ENCODE data around the gene HADH. TPM values are rescaled to one million over a fixed set of nuclear protein-coding genes. Genes with fewer than 3 reads are reported as not detected.

HADH gene
- total and polyA plus RNA-seq, 4 donors: 27.5 to 140 (median 94.3) TPM

- WGBS: 95% methylated on average over 10 of the region's 10 CpGs
- Histone ChIP-seq H3K9me3 (ENCODE audit: control insufficient read depth in 4 of 4, low read length in 3 of 4) (no peaks in the 10 kb centered on the region), H3K4me1 (ENCODE audit: control insufficient read depth in 4 of 4, insufficient read depth in 4 of 4, low read length in 3 of 4) (no peaks in the 10 kb centered on the region), H3K9ac (ENCODE audit: low read depth in 1 of 2, low read length in 2 of 2) (no peak overlapping the region), H3K36me3 (ENCODE audit: control insufficient read depth in 4 of 4, insufficient read depth in 3 of 4, low read depth in 1 of 4, low read length in 3 of 4) (peaks cover 0 to 1% (median 0%) of the 10 kb centered on the region in 4 donors), H3K27ac (ENCODE audit: low read depth in 1 of 2, low read length in 2 of 2) (no peak overlapping the region), H3K27me3 (ENCODE audit: control insufficient read depth in 4 of 4, insufficient read depth in 4 of 4, low read length in 3 of 4) (no peaks in the 10 kb centered on the region), H3K4me3 (ENCODE audit: low read depth in 1 of 3, low read length in 3 of 3) (no peak overlapping the region)
- no peak for TF ChIP-seq ZBTB33 (IDR thresholded peaks at IDR 0.05)
- no peak for TF ChIP-seq TAF1 (conservative IDR thresholded peaks at IDR 0.05)
- no peak for TF ChIP-seq HNF4A (conservative IDR thresholded peaks at IDR 0.05)
- TF ChIP-seq MAX (IDR thresholded peaks at IDR 0.05): no peak
- no peak for TF ChIP-seq NR2F2 (IDR thresholded peaks at IDR 0.05)
- no peak for TF ChIP-seq EGR1 (IDR thresholded peaks at IDR 0.05; ENCODE audit: low read depth in 2 of 2)
- TF ChIP-seq FOXA2 (IDR thresholded peaks at IDR 0.05): no peak
- no peak for TF ChIP-seq HNF4G (IDR thresholded peaks at IDR 0.05)
- TF ChIP-seq ATF3 (IDR thresholded peaks at IDR 0.05): no peak
- TF ChIP-seq GABPA (IDR thresholded peaks at IDR 0.05 in 1 of 2, conservative IDR thresholded peaks at IDR 0.05 in 1 of 2): no peak
- DNase-seq (ENCODE audit: low spot score): no peak
Measured at GRCh38 chr4:108051343-108051742, 61.7 kb downstream of the HADH start.

- Histone ChIP-seq H3K27me3 (ENCODE audit: control insufficient read depth in 4 of 4, insufficient read depth in 4 of 4, low read length in 3 of 4) (no peaks in the 10 kb centered on the region), H3K9ac (ENCODE audit: low read depth in 1 of 2, low read length in 2 of 2) (no peak overlapping the region), H3K9me3 (ENCODE audit: control insufficient read depth in 4 of 4, low read length in 3 of 4) (no peaks in the 10 kb centered on the region), H3K4me3 (ENCODE audit: low read depth in 1 of 3, low read length in 3 of 3) (no peak overlapping the region), H3K27ac (ENCODE audit: low read depth in 1 of 2, low read length in 2 of 2) (no peak overlapping the region), H3K36me3 (ENCODE audit: control insufficient read depth in 4 of 4, insufficient read depth in 3 of 4, low read depth in 1 of 4, low read length in 3 of 4) (peaks cover 0 to 1% (median 0%) of the 10 kb centered on the region in 4 donors), H3K4me1 (ENCODE audit: control insufficient read depth in 4 of 4, insufficient read depth in 4 of 4, low read length in 3 of 4) (no peaks in the 10 kb centered on the region)
- DNase-seq (ENCODE audit: low spot score): no peak
- TF ChIP-seq YY1 (IDR thresholded peaks at IDR 0.05): no peak
- no peak for TF ChIP-seq HNF4A (conservative IDR thresholded peaks at IDR 0.05)
- no peak for TF ChIP-seq GABPA (IDR thresholded peaks at IDR 0.05 in 1 of 2, conservative IDR thresholded peaks at IDR 0.05 in 1 of 2)
- TF ChIP-seq TAF1 (conservative IDR thresholded peaks at IDR 0.05): no peak
- TF ChIP-seq REST (IDR thresholded peaks at IDR 0.05): no peak
- TF ChIP-seq SP1 (IDR thresholded peaks at IDR 0.05): no peak
- TF ChIP-seq FOXA2 (IDR thresholded peaks at IDR 0.05): no peak
- TF ChIP-seq JUND (IDR thresholded peaks at IDR 0.05): no peak
- no peak for TF ChIP-seq FOXA1 (IDR thresholded peaks at IDR 0.05)
- no peak for TF ChIP-seq MAX (IDR thresholded peaks at IDR 0.05)
- TF ChIP-seq HNF4G (IDR thresholded peaks at IDR 0.05): no peak
- TF ChIP-seq EGR1 (IDR thresholded peaks at IDR 0.05; ENCODE audit: low read depth in 2 of 2): no peak
- TF ChIP-seq RXRA (IDR thresholded peaks at IDR 0.05): no peak
- no peak for TF ChIP-seq RAD21 (IDR thresholded peaks at IDR 0.05)
- TF ChIP-seq ATF3 (IDR thresholded peaks at IDR 0.05): no peak
- WGBS: 92% methylated on average over 2 of the region's 2 CpGs
Measured at GRCh38 chr4:108052558-108053120, 63.0 kb downstream of the HADH start.

Measured in liver (tissue), 9 donors.